Right atrium auricular region (tissue), 2 donors: ENCODE data around the gene METTL18. TPM values are rescaled to one million over a fixed set of nuclear protein-coding genes. Genes with fewer than 3 reads are reported as not detected.

Experiments
- DNase-seq: peaks from one replicate; pipeline ENCODE4 v3.0.0-alpha.2; 2019; ENCODE audit warnings: low spot score
- H3K27ac ChIP-seq, 2 donors: fragments of 200-600 bp; sonication (generic); 1 replicate in 1 of 2; 2 replicates in 1 of 2; pipeline ENCODE4 v1.5.1; 2016 to 2019
- H3K27me3 ChIP-seq, 2 donors: fragments of 200-600 bp; sonication (generic); one replicate each; pipeline versions ENCODE4 v1.5.1 to v1.6.0; 2017 to 2019
- H3K36me3 ChIP-seq: fragments of 200-600 bp; sonication (generic); one replicate; pipeline ENCODE4 v1.5.1; 2016
- H3K4me1 ChIP-seq, 2 donors: fragments of 200-600 bp; sonication (generic); one replicate each; pipeline versions ENCODE4 v1.5.1 to v1.6.0; 2017 to 2019
- H3K4me3 ChIP-seq, 2 donors: fragments of 200-600 bp; sonication (generic); 1 replicate in 1 of 2; 2 replicates in 1 of 2; pipeline ENCODE4 v1.5.1; 2017 to 2019; ENCODE audit warnings: mild to moderate bottlenecking in 1 of 2, moderate library complexity in 1 of 2
- H3K9me3 ChIP-seq, 2 donors: fragments of 200-600 bp; sonication (generic); one replicate each; pipeline ENCODE4 v1.5.1; 2019
- total RNA-seq, 2 donors: library from RNA; depleted of rRNA; stranded (reverse); fragments of >200 nt; gene quantifications; one replicate each; pipeline ENCODE4 v1.1.0, GENCODE V29; 2016
- TF ChIP-seq, protein P1 (sequence below), 2 donors: fragments of 200-600 bp; sonication (generic); IDR thresholded peaks; one replicate each; pipeline ENCODE4 v1.5.1; 2019; ENCODE audit warnings: antibody characterized with exemption in 2 of 2

METTL18 gene
- total RNA-seq, 2 donors from 2014 or later: 4.0 to 5.7 TPM

DNA sequence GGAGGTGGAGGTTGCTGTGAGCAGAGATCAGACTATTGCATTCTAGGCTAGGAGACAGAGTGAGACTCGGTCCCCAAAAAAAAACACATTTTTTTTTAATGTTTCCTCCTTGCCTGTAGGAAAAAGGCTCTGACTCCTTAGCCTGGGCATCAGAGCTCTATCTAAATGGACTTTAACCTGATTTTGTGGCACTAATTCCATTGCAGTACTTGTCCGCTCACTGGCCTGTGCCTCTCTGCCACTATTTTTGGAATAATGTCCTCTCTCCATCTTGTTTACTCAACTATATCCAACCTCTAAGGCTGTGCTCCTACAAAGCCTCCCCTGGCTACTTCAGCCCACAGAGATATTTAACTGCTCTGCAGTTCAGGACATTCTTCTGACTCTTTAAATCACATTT, 26.5 kb downstream of the METTL18 start:
- no peaks in the 10 kb centered on the region for H3K4me1 ChIP-seq

DNA sequence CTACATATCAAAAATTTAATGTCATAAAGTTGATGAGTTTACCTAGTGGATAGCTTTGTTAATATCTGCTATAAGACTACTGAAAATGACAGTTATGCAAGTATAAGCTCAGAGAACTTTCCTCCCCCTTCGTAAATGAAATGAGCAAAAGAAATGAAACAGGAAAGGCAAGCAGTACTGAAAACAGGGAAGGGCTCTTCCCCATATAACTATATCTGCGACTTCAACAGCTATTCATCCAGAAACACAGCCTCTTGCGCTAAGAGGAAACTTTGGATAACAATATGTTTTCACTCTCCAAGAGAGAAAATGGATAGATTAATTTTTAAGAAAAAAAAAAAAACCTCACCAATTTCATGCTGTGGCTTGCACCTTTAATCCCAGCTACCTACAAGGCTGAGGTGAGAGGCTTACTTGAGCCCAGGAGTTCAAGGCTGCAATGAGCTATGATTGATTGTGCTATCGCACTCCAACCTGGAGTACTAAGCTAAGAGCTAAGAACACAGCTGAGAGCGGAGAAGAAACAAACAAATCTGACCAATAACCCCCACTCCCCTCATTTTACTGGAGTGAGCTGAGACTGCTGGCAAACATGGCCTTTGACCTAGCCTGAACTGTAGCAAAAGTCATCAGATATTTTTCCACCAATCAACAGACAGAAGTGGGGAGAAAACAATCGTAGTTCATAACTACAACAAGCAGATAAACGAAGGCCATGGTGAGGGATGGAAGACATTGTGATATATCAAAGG, 29.0 kb downstream of the METTL18 start:
- Histone ChIP-seq H3K27ac (no peak overlapping the region), H3K9me3 (no peaks in the 10 kb centered on the region), H3K4me1 (no peaks in the 10 kb centered on the region), H3K4me3 (no peak overlapping the region), H3K36me3 (no peaks in the 10 kb centered on the region), H3K27me3 (no peaks in the 10 kb centered on the region)
- DNase-seq: no peak
- TF ChIP-seq, protein P1, sequence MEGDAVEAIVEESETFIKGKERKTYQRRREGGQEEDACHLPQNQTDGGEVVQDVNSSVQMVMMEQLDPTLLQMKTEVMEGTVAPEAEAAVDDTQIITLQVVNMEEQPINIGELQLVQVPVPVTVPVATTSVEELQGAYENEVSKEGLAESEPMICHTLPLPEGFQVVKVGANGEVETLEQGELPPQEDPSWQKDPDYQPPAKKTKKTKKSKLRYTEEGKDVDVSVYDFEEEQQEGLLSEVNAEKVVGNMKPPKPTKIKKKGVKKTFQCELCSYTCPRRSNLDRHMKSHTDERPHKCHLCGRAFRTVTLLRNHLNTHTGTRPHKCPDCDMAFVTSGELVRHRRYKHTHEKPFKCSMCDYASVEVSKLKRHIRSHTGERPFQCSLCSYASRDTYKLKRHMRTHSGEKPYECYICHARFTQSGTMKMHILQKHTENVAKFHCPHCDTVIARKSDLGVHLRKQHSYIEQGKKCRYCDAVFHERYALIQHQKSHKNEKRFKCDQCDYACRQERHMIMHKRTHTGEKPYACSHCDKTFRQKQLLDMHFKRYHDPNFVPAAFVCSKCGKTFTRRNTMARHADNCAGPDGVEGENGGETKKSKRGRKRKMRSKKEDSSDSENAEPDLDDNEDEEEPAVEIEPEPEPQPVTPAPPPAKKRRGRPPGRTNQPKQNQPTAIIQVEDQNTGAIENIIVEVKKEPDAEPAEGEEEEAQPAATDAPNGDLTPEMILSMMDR (IDR thresholded peaks at IDR 0.05): no peak

More for the DNA sequence above, 26.5 kb downstream of the METTL18 start:
- TF ChIP-seq, protein P1 (IDR thresholded peaks at IDR 0.05): no peak
- Histone ChIP-seq H3K36me3 (no peaks in the 10 kb centered on the region), H3K9me3 (no peaks in the 10 kb centered on the region), H3K4me3 (no peak overlapping the region), H3K27ac (no peak overlapping the region), H3K27me3 (no peaks in the 10 kb centered on the region)
- no peak for DNase-seq

DNA sequence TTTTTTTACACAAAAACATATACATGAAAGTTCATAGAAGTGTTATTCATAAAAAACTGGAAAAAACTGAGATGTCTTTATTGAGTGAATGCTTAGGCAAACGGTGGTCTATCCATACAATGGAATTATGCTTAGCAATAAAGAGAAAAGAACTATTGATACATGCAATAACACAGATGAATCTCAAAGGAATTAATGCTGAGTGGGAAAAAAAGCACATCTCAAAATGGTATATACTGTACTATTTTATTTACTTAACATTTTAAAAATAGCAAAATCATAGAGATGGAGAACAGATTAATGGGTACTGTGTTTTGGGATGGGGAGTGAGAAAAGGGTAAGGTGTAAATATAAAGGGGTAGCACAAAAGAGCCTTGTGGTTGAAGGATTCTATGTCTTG, 29.8 kb downstream of the METTL18 start:
- TF ChIP-seq, protein P1 (IDR thresholded peaks at IDR 0.05): no peak
- Histone ChIP-seq H3K9me3 (no peaks in the 10 kb centered on the region), H3K36me3 (no peaks in the 10 kb centered on the region), H3K27me3 (no peaks in the 10 kb centered on the region), H3K27ac (no peak overlapping the region), H3K4me3 (no peak overlapping the region), H3K4me1 (no peaks in the 10 kb centered on the region)
- DNase-seq: no peak

DNA sequence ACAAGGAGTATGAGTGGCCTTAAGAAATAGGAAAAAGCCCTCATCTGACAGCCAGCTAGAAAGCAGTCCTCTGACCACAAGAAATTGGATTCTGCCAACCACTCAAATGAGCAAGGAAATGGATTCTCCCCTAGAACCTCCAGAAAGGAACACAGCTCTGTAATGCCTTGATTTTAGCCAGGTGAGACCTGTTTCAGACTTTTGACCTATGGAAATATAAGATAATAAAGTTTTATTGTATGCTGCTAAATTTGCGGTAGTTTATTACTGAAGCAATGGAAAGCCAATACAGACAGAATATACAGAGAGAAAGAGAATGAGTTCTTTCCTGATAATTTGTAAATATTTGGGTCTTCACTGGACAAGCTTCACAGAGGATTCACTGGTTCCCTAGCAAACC, 32.0 kb downstream of the METTL18 start:
- no peak overlapping the region for H3K27ac ChIP-seq
- H3K4me1 ChIP-seq: no peaks in the 10 kb centered on the region
- H3K9me3 ChIP-seq: no peaks in the 10 kb centered on the region
- no peak for DNase-seq
- no peaks in the 10 kb centered on the region for H3K27me3 ChIP-seq
- H3K4me3 ChIP-seq: no peak overlapping the region
- H3K36me3 ChIP-seq: no peaks in the 10 kb centered on the region
- TF ChIP-seq, protein P1 (IDR thresholded peaks at IDR 0.05): no peak

DNA sequence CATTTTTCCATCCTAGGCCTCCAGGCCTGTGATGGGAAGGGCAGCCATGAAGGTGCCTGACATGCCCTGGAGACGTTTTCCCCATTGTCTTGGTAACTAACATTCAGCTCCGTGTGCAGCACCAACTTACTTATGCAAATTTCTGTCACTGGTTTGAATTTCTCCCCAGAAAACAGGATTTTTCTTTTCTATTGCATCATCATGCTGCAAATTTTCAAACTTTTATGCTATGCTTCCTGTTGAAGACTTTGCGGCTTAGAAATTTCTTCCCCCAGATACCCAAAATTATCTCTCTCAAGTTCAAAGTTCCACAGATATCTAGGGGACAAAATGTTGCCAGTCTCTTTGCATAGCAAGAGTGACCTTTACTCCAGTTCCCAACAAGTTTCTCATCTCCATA, 35.7 kb downstream of the METTL18 start:
- Histone ChIP-seq H3K27me3 (no peaks in the 10 kb centered on the region), H3K4me3 (no peak overlapping the region), H3K27ac (no peak overlapping the region), H3K9me3 (no peaks in the 10 kb centered on the region), H3K36me3 (no peaks in the 10 kb centered on the region), H3K4me1 (no peaks in the 10 kb centered on the region)
- DNase-seq: no peak
- TF ChIP-seq, protein P1 (IDR thresholded peaks at IDR 0.05): no peak

DNA sequence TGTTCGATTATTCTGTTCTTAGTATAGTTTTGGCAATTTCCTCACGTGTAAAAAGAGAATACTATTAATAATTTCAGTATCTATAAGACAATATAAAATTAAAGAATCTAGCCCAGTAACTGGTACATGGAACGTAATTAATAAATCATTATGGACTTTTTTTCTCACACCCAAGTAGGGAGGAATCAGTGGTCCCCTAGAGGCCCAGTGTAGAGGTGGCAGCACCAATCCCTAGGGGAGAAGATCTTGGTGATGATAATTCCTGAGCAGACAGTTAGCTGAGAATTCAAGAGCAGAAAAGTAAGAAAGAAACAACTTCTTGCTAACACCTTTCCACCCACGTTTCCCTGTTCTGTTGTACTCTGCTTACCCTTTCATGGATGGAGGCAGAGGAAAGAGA, 41.2 kb downstream of the METTL18 start:
- Histone ChIP-seq H3K27ac (no peak overlapping the region), H3K9me3 (no peaks in the 10 kb centered on the region), H3K4me3 (no peak overlapping the region), H3K36me3 (no peaks in the 10 kb centered on the region), H3K4me1 (no peaks in the 10 kb centered on the region), H3K27me3 (no peaks in the 10 kb centered on the region)
- DNase-seq: no peak
- TF ChIP-seq, protein P1 (IDR thresholded peaks at IDR 0.05): no peak
